Trophoblast cell (in vitro differentiated cells and primary cell): ENCODE data around the gene ZNF79.

Source experiments
- DNase-seq, 2 donors: peaks; one replicate each; pipeline ENCODE4 v3.0.0-alpha.2; 2016
- H2AFZ ChIP-seq: 2 replicates; pipeline ENCODE4 v1.6.1; 2013; ENCODE audit warnings: low read length, moderate library complexity, mild to moderate bottlenecking; ENCODE audit not compliant: insufficient read depth, poor library complexity
- H2AK5ac ChIP-seq: 2 replicates; pipeline ENCODE4 v1.6.1; 2013; ENCODE audit warnings: mild to moderate bottlenecking, low read length
- H2BK120ac ChIP-seq: 2 replicates; pipeline ENCODE4 v1.6.1; 2013; ENCODE audit warnings: low read length, mild to moderate bottlenecking, moderate library complexity; ENCODE audit not compliant: insufficient read depth, poor library complexity
- H2BK12ac ChIP-seq: 2 replicates; pipeline ENCODE4 v1.6.1; 2013; ENCODE audit warnings: mild to moderate bottlenecking, low read length, moderate library complexity
- H2BK5ac ChIP-seq: 2 replicates; pipeline ENCODE4 v1.6.1; 2013; ENCODE audit warnings: low read length, low read depth, moderate library complexity, mild to moderate bottlenecking; ENCODE audit not compliant: poor library complexity
- H3K14ac ChIP-seq: 2 replicates; pipeline ENCODE4 v1.6.1; 2013; ENCODE audit warnings: mild to moderate bottlenecking, low read length
- H3K18ac ChIP-seq: 2 replicates; pipeline ENCODE4 v1.6.1; 2013; ENCODE audit warnings: mild to moderate bottlenecking, low read length
- H3K23ac ChIP-seq: 2 replicates; pipeline ENCODE4 v1.6.1; 2013; ENCODE audit warnings: low read length
- H3K27ac ChIP-seq: 2 replicates; pipeline ENCODE4 v1.5.1; 2013; ENCODE audit warnings: low read depth, mild to moderate bottlenecking, inconsistent platforms, low read length, moderate library complexity
- H3K27me3 ChIP-seq: 2 replicates; pipeline ENCODE4 v1.6.1; 2013; ENCODE audit warnings: inconsistent platforms, mild to moderate bottlenecking, low read length, moderate library complexity; ENCODE audit not compliant: insufficient read depth
- H3K36me3 ChIP-seq, 2 experiments: 1 replicate in 1 of 2; 2 replicates in 1 of 2; pipeline ENCODE4 v1.6.1; 2013; ENCODE audit warnings: low read length in 2 of 2, mild to moderate bottlenecking in 2 of 2, moderate library complexity in 1 of 2; ENCODE audit not compliant: insufficient read depth in 2 of 2, control insufficient read depth in 1 of 2
- H3K4ac ChIP-seq: 2 replicates; pipeline ENCODE4 v1.6.1; 2013; ENCODE audit warnings: low read depth, mild to moderate bottlenecking, low read length, moderate library complexity
- H3K4me1 ChIP-seq, 2 experiments: 1 replicate in 1 of 2; 2 replicates in 1 of 2; pipeline ENCODE4 v1.6.1; 2013; ENCODE audit warnings: low read length in 2 of 2, mild to moderate bottlenecking in 2 of 2, moderate library complexity in 1 of 2; ENCODE audit not compliant: insufficient read depth in 2 of 2, control insufficient read depth in 1 of 2
- H3K4me2 ChIP-seq: 2 replicates; pipeline ENCODE4 v1.6.1; 2013; ENCODE audit warnings: inconsistent platforms, mild to moderate bottlenecking, low read length, moderate library complexity
- H3K4me3 ChIP-seq: 2 replicates; pipeline ENCODE4 v1.5.1; 2013; ENCODE audit warnings: mild to moderate bottlenecking, low read depth, low read length, inconsistent platforms
- H3K79me1 ChIP-seq: one replicate; pipeline ENCODE4 v1.6.1; 2013; ENCODE audit warnings: low read length
- H3K79me2 ChIP-seq: 2 replicates; pipeline ENCODE4 v1.6.1; 2013; ENCODE audit warnings: low read length, mild to moderate bottlenecking; ENCODE audit not compliant: control insufficient read depth, insufficient read depth, poor library complexity
- H3K9ac ChIP-seq: 2 replicates; pipeline ENCODE4 v1.6.1; 2013; ENCODE audit warnings: mild to moderate bottlenecking, low read length
- H3K9me3 ChIP-seq: 2 replicates; pipeline ENCODE4 v1.6.1; 2013; ENCODE audit warnings: low read depth, mild to moderate bottlenecking, control low read depth, inconsistent platforms, low read length; ENCODE audit not compliant: insufficient read depth
- H4K12ac ChIP-seq: 2 replicates; pipeline ENCODE4 v1.6.1; 2013; ENCODE audit warnings: low read depth, mild to moderate bottlenecking, low read length, moderate library complexity
- H4K8ac ChIP-seq: 2 replicates; pipeline ENCODE4 v1.6.1; 2013; ENCODE audit warnings: low read depth, mild to moderate bottlenecking, low read length, moderate library complexity
- H4K91ac ChIP-seq: one replicate; pipeline ENCODE4 v1.6.1; 2013; ENCODE audit warnings: low read depth, mild to moderate bottlenecking, low read length, moderate library complexity
- WGBS: extraction: QIAGEN DNeasy Blood & Tissue Kit; methylation state at CpG from one replicate; pipeline ENCODE4 v1.1.7; 2013; ENCODE audit warnings: missing lambda C conversion rate; ENCODE audit not compliant: insufficient read length, insufficient coverage; ENCODE audit errors: extremely low coverage; 5-methylcytosine and 5-hydroxymethylcytosine counted together

ZNF79 gene

DNA sequence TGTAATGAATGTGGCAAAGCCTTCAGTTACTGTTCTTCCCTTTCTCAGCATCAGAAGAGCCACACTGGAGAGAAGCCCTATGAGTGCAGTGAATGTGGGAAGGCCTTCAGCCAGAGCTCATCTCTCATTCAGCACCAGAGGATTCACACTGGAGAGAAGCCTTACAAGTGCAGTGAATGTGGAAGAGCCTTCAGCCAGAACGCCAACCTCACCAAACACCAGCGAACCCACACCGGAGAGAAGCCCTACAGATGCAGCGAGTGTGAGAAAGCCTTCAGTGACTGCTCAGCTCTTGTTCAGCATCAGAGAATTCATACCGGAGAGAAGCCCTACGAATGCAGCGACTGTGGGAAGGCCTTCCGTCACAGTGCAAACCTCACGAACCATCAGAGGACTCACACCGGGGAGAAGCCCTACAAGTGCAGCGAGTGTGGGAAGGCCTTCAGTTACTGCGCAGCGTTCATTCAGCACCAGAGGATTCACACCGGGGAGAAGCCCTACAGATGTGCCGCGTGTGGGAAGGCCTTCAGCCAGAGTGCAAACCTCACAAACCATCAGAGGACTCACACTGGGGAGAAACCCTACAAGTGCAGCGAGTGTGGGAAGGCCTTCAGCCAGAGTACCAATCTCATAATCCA lies 20.2 kb downstream of the ZNF79 start:
- Histone ChIP-seq H3K23ac (no peak overlapping the region), H3K27ac (peak overlapping the region; percentile 79), H3K4me3 (no peak overlapping the region), H3K9ac (no peak overlapping the region), H3K4me1 (peaks cover 14 to 24% of the 10 kb centered on the region in 2 experiments), H3K36me3 (peaks cover 54 to 66% of the 10 kb centered on the region in 2 experiments), H3K9me3 (peaks cover 7% of the 10 kb centered on the region), H2AFZ (no peak overlapping the region), H2BK5ac (peak overlapping the region; percentile 59), H2AK5ac (no peak overlapping the region), H3K4me2 (no peak overlapping the region), H4K12ac (no peak overlapping the region), H3K14ac (peak overlapping the region; percentile 11), H3K27me3 (no peaks in the 10 kb centered on the region), H4K91ac (peak overlapping the region; percentile 33), H3K4ac (no peak overlapping the region), H3K79me1 (peaks cover 5% of the 10 kb centered on the region), H3K79me2 (peaks cover 2% of the 10 kb centered on the region), H4K8ac (no peak overlapping the region), H2BK120ac (peak overlapping the region; percentile 57), H3K18ac (no peak overlapping the region), H2BK12ac (peak overlapping the region; percentile 59)
- WGBS: no CpG with 5 or more reads among the region's 17 CpGs
- no peak for DNase-seq

DNA sequence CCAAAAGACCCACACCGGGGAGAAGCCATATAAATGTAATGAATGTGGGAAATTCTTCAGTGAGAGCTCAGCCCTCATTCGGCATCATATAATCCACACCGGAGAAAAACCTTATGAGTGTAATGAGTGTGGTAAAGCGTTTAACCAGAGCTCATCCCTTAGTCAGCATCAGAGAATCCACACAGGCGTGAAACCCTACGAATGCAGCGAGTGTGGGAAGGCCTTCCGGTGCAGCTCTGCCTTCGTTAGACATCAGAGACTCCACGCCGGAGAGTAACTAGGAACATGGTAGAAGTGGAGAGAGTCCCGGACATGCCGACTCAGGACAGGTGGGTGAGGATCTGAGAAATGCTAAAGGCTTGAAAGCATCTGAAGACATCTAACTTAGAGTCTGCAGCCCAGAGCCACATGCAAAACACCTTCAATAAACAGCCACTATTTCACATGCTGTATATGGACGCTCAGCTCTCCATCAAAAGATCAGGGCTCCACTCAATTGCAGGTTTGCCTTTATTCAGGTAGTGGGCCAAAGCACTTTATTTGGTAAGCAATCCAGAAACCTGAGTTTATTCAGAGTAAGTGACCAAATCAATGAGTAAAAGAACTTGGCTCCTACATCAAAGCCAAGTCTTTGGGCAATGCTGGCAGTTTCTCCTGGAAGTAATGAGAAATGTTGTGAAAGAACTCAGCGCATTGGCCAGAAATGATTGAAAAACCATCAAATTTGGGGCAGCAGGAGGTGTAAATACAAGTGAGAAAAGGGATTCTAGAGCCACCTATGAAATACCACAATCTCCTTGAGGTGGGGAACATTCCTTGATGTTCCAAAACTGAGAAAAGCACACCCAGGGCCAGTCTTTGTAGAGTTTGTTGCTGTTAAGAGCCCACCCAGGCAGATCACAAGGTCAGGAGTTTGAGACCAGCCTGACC lies 21.0 kb downstream of the ZNF79 start:
- peaks cover 15 to 27% of the 10 kb centered on the region in 2 experiments for H3K4me1 ChIP-seq
- no peak overlapping the region for H3K27ac ChIP-seq
- H3K79me2 ChIP-seq: peaks cover 10% of the 10 kb centered on the region
- H3K79me1 ChIP-seq: peaks cover 5% of the 10 kb centered on the region
- no peak overlapping the region for H2BK120ac ChIP-seq
- WGBS: no CpG with 5 or more reads among the region's 15 CpGs
- no peak overlapping the region for H2BK5ac ChIP-seq
- H4K91ac ChIP-seq: no peak overlapping the region
- no peak overlapping the region for H2AFZ ChIP-seq
- no peak overlapping the region for H3K23ac ChIP-seq
- H4K8ac ChIP-seq: no peak overlapping the region
- peak in 1 of 2 donors; percentile 16 for DNase-seq
- peaks cover 52 to 71% of the 10 kb centered on the region in 2 experiments for H3K36me3 ChIP-seq
- H2AK5ac ChIP-seq: no peak overlapping the region
- no peak overlapping the region for H3K18ac ChIP-seq
- H4K12ac ChIP-seq: no peak overlapping the region
- no peak overlapping the region for H2BK12ac ChIP-seq
- H3K9me3 ChIP-seq: peaks cover 7% of the 10 kb centered on the region
- H3K14ac ChIP-seq: no peak overlapping the region
- H3K9ac ChIP-seq: no peak overlapping the region
- no peaks in the 10 kb centered on the region for H3K27me3 ChIP-seq
- no peak overlapping the region for H3K4me3 ChIP-seq
- H3K4me2 ChIP-seq: no peak overlapping the region
- H3K4ac ChIP-seq: no peak overlapping the region

DNA sequence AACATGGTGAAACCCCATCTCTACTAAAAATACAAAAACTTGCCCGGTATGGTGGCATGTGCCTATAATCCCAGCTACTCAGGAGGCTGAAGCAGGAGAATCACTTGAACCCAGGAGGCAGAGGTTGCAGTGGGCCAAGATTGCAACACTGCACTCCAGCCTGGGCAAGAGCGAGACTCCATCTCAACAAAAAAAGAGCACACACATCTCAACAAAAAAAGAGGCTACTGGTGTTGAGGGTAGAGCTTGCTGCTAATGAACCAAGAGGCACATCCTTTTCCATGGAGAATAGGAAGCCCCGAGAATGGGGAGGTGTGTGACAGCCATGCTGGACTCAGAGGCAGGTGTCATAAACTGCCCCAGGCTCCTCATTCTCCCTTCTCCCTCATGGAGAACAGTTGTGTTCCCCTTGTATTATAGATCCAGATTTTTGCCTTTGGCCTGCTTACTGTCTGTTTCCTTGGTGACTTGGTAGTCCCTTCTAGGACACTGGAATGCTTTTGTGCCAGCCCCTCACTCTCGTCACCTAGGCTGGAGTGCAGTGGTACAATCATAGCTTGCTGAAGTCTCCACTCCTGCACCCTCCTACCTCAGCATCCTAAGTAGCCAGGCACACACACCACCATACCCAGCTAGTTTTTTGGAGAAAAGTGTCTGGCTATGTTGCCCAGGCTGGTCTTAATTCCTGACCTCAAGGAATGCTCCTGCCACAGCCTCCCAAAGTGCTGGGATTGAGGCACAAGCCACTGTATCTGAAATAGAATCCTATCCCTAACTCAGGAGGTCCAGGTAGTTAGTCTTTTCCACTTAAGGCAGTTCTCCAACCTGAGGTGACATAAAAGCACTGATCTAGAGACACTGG lies 21.9 kb downstream of the ZNF79 start:
- H3K4ac ChIP-seq: no peak overlapping the region
- H2BK12ac ChIP-seq: no peak overlapping the region
- WGBS: no CpG with 5 or more reads among the region's 4 CpGs
- peaks cover 15 to 29% of the 10 kb centered on the region in 2 experiments for H3K4me1 ChIP-seq
- H3K23ac ChIP-seq: no peak overlapping the region
- peaks cover 7% of the 10 kb centered on the region for H3K9me3 ChIP-seq
- H3K4me2 ChIP-seq: no peak overlapping the region
- no peak overlapping the region for H3K18ac ChIP-seq
- peak in 1 of 2 donors; percentile 28 for DNase-seq
- H4K8ac ChIP-seq: no peak overlapping the region
- no peak overlapping the region for H3K27ac ChIP-seq
- no peaks in the 10 kb centered on the region for H3K27me3 ChIP-seq
- peaks cover 19% of the 10 kb centered on the region for H3K79me2 ChIP-seq
- H2BK5ac ChIP-seq: no peak overlapping the region
- no peak overlapping the region for H4K12ac ChIP-seq
- no peak overlapping the region for H3K14ac ChIP-seq
- H3K79me1 ChIP-seq: peaks cover 14% of the 10 kb centered on the region
- no peak overlapping the region for H2BK120ac ChIP-seq
- peaks cover 47 to 67% of the 10 kb centered on the region in 2 experiments for H3K36me3 ChIP-seq
- H3K9ac ChIP-seq: no peak overlapping the region
- no peak overlapping the region for H2AK5ac ChIP-seq
- no peak overlapping the region for H2AFZ ChIP-seq
- no peak overlapping the region for H3K4me3 ChIP-seq
- no peak overlapping the region for H4K91ac ChIP-seq
